GM19043 (cell line): Measurements from ENCODE around the gene CNIH4.
"Not testable (repeated sequence)": the region's sequence is repeated elsewhere in the genome, so short reads cannot be mapped to it uniquely, and the experiment has no call there.

ENCODE experiments used
- ATAC-seq: cut with Tn5 transposase; IDR thresholded peaks from one replicate; pipeline ENCODE4 v1.9.1; 2021; ENCODE audit warnings: low read depth; ENCODE audit not compliant: unreplicated experiment

CNIH4 gene

GRCh38 chr1:224356685-224357625, at the start of gene CNIH4:
TSS of gene CNIH4 (plus strand) at chr1:224356879. CDS start at chr1:224356925, 46 bp downstream.
- ATAC-seq, result peak; percentile 99

- no peak for ATAC-seq
These were observed 48.6 kb upstream of the CNIH4 start for GRCh38 chr1:224308064-224308463.

GRCh38 chr1:224311503-224311902, 45.2 kb upstream of the CNIH4 start:
- ATAC-seq, result not testable (repeated sequence)

- no peak for ATAC-seq
These were observed 44.7 kb upstream of the CNIH4 start for GRCh38 chr1:224312025-224312424.

GRCh38 chr1:224317383-224318045, 39.2 kb upstream of the CNIH4 start:
- ATAC-seq, result no peak

GRCh38 chr1:224321706-224322105, 35.0 kb upstream of the CNIH4 start:
- no peak for ATAC-seq

GRCh38 chr1:224325959-224326358, 30.7 kb upstream of the CNIH4 start:
- no peak for ATAC-seq

GRCh38 chr1:224328644-224329043, 28.0 kb upstream of the CNIH4 start:
- no peak for ATAC-seq

GRCh38 chr1:224329484-224329841, 27.2 kb upstream of the CNIH4 start:
- no peak for ATAC-seq

- ATAC-seq, result peak; percentile 72
These were observed 26.6 kb upstream of the CNIH4 start, which contains the start of gene NVL for GRCh38 chr1:224329842-224330753. TSS of gene NVL (minus strand) at chr1:224330172. CDS start at chr1:224330127, 45 bp downstream.

- no peak for ATAC-seq
These were observed 25.4 kb upstream of the CNIH4 start for GRCh38 chr1:224331326-224331725.

- no peak for ATAC-seq
These were observed 24.9 kb upstream of the CNIH4 start for GRCh38 chr1:224331824-224332223.

GRCh38 chr1:224333309-224333926, 23.3 kb upstream of the CNIH4 start:
- ATAC-seq, result peak; percentile 52

- no peak for ATAC-seq
These were observed 22.5 kb upstream of the CNIH4 start for GRCh38 chr1:224333939-224334786.

GRCh38 chr1:224338150-224338838, 18.4 kb upstream of the CNIH4 start:
- ATAC-seq, result no peak

- no peak for ATAC-seq
These were observed 17.1 kb upstream of the CNIH4 start for GRCh38 chr1:224339442-224340033.

GRCh38 chr1:224340453-224341384, 16.0 kb upstream of the CNIH4 start:
- ATAC-seq, result peak; percentile 67
